DOHH2 (cell line): ENCODE data around the gene DHX40.

Experiments used
- CTCF ChIP-seq: fragments of 200-600 bp; sonication (generic); IDR thresholded peaks from one replicate; pipeline ENCODE4 v1.5.1; 2014; ENCODE audit warnings: antibody characterized with exemption, mild to moderate bottlenecking, low read depth, low read length; ENCODE audit not compliant: poor library complexity, severe bottlenecking
- EZH2phosphoT487 ChIP-seq: fragments of 200-600 bp; sonication (generic); IDR thresholded peaks from 2 replicates; pipeline ENCODE4 v1.6.1; 2017; ENCODE audit warnings: borderline replicate concordance, mild to moderate bottlenecking, antibody characterized with exemption, low read length, moderate library complexity, mixed read lengths

DNA sequence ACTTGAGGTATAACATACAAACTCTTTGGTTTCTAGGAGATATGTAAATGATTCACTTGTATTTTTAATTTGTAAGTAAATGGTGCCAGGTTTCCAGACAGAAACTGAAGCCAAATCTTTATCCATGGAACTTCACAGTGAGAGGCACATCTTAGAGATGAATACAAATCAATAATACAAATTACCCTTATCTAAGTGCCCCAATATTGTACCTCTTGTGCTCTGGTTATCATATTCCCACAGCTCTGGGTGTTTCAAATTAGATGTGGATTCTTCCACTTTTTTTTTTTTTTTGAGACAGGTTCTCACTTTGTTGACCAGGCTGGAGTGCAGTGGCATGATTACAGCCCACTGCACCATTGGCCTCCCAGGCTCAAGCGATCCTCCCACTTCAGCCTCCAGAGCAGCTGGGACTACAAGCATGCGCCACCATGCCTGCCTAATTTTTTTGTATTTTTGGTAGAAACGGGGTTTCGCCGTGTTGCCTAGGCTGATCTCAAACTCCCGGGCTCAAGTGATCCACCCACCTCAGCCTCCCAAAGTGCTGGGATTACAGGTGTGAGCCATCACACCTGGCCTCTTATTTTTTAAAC lies 38.0 kb upstream of the DHX40 start:
- no peak for TF ChIP-seq CTCF
- TF ChIP-seq EZH2phosphoT487: no peak
